GM23338 (cell line): ENCODE measurements around the gene NT5C. TPM values are rescaled to one million over a fixed set of nuclear protein-coding genes. Genes with fewer than 3 reads are reported as not detected.
"Not testable (repeated sequence)": the region's sequence is repeated elsewhere in the genome, so short reads cannot be mapped to it uniquely, and the experiment has no call there.

Experiments
- ATAC-seq: fragments of 200-7000 bp; cut with Tn5 transposase; 3 replicates; pipeline ENCODE4 v1.9.1; 2020
- DNase-seq: peaks from one replicate; pipeline ENCODE4 v3.0.0-alpha.2; 2015; ENCODE audit warnings: low spot score
- H2AFZ ChIP-seq: fragments of 200-600 bp; sonication (generic); 2 replicates; pipeline ENCODE4 v1.8.0; 2016; ENCODE audit warnings: antibody characterized with exemption, mild to moderate bottlenecking, moderate library complexity
- H3F3A ChIP-seq: fragments of 200-600 bp; sonication (generic); replicated peaks from 2 replicates; pipeline ENCODE4 v1.8.0; 2017; ENCODE audit warnings: antibody characterized with exemption, mixed run types, low read depth
- H3K27ac ChIP-seq: fragments of 200-600 bp; sonication (generic); 2 replicates; pipeline ENCODE4 v1.6.1; 2016; ENCODE audit warnings: low read depth
- H3K27me3 ChIP-seq: fragments of 200-600 bp; sonication (generic); 2 replicates; pipeline ENCODE4 v1.8.0; 2016; ENCODE audit warnings: mild to moderate bottlenecking, mixed run types, moderate library complexity; ENCODE audit not compliant: insufficient read depth
- H3K36me3 ChIP-seq: fragments of 200-600 bp; sonication (generic); 2 replicates; pipeline ENCODE4 v1.8.0; 2016; ENCODE audit warnings: mild to moderate bottlenecking; ENCODE audit not compliant: insufficient read depth
- H3K4me1 ChIP-seq: fragments of 200-600 bp; sonication (generic); 2 replicates; pipeline ENCODE4 v1.8.0; 2016; ENCODE audit warnings: mild to moderate bottlenecking, moderate library complexity; ENCODE audit not compliant: insufficient read depth
- H3K4me2 ChIP-seq: fragments of 200-600 bp; sonication (generic); 2 replicates; pipeline ENCODE4 v1.7.1; 2017; ENCODE audit warnings: mixed run types
- H3K4me3 ChIP-seq: fragments of 200-600 bp; sonication (generic); 2 replicates; pipeline ENCODE4 v1.6.1; 2016; ENCODE audit warnings: mixed run types
- H3K79me2 ChIP-seq: fragments of 200-600 bp; sonication (generic); replicated peaks from 2 replicates; pipeline ENCODE4 v1.8.0; 2017; ENCODE audit warnings: mild to moderate bottlenecking; ENCODE audit not compliant: insufficient read depth
- H3K9me2 ChIP-seq: fragments of 200-600 bp; sonication (generic); 2 replicates; pipeline ENCODE4 v1.8.0; 2017; ENCODE audit not compliant: insufficient read depth
- H4K20me1 ChIP-seq: fragments of 200-600 bp; sonication (generic); replicated peaks from 2 replicates; pipeline ENCODE4 v1.8.0; 2017; ENCODE audit warnings: mild to moderate bottlenecking; ENCODE audit not compliant: insufficient read depth
- H3K27ac Mint-ChIP-seq: 2 replicates; pipeline ENCODE4 v1.8.0; 2020; ENCODE audit warnings: inconsistent platforms, mild to moderate bottlenecking, moderate library complexity, mixed read lengths
- H3K27me3 Mint-ChIP-seq: 3 replicates; pipeline ENCODE4 v1.8.0; 2022; ENCODE audit warnings: low read depth, mild to moderate bottlenecking, moderate library complexity, mixed read lengths, inconsistent platforms; ENCODE audit not compliant: insufficient read depth, poor library complexity
- H3K36me3 Mint-ChIP-seq: 3 replicates; pipeline ENCODE4 v1.8.0; 2021; ENCODE audit warnings: low read depth, mild to moderate bottlenecking, inconsistent platforms, moderate library complexity, mixed read lengths
- H3K4me1 Mint-ChIP-seq: 3 replicates; pipeline ENCODE4 v1.8.0; 2020; ENCODE audit warnings: mild to moderate bottlenecking, inconsistent platforms, mixed read lengths
- H3K4me3 Mint-ChIP-seq: 3 replicates; pipeline ENCODE4 v1.8.0; 2021; ENCODE audit warnings: moderate library complexity, mild to moderate bottlenecking, inconsistent platforms, mixed read lengths
- H3K9me3 Mint-ChIP-seq: 3 replicates; pipeline ENCODE4 v1.8.0; 2020; ENCODE audit warnings: moderate library complexity, mild to moderate bottlenecking, inconsistent platforms, mixed read lengths
- ETS1 ChIP-seq: IDR thresholded peaks from 2 replicates; pipeline ENCODE4 v1.6.1; 2016; ENCODE audit warnings: antibody characterized with exemption
- EZH2 ChIP-seq: fragments of 200-600 bp; sonication (generic); IDR thresholded peaks from one replicate; pipeline ENCODE4 v1.8.0; 2017; ENCODE audit warnings: antibody characterized with exemption, mild to moderate bottlenecking, low read depth; ENCODE audit not compliant: unreplicated experiment
- EZH2phosphoT487 ChIP-seq: fragments of 200-600 bp; sonication (generic); IDR thresholded peaks from one replicate; pipeline ENCODE4 v1.8.1; 2018; ENCODE audit warnings: antibody characterized with exemption; ENCODE audit not compliant: unreplicated experiment
- REST ChIP-seq: IDR thresholded peaks from one replicate; pipeline ENCODE4 v1.6.1; 2018; ENCODE audit warnings: antibody characterized with exemption; ENCODE audit not compliant: unreplicated experiment
- STAT1 ChIP-seq: IDR thresholded peaks from one replicate; pipeline ENCODE4 v1.6.1; 2016; ENCODE audit warnings: antibody characterized with exemption; ENCODE audit not compliant: unreplicated experiment
- ZNF114 ChIP-seq: fragments of 250-450 bp; sonication (Bioruptor Pico); IDR thresholded peaks from 2 replicates; pipeline ENCODE4 v1.5.0; 2020; ENCODE audit warnings: mild to moderate bottlenecking, moderate library complexity
- ZNF462 ChIP-seq: fragments of 250-450 bp; sonication (Bioruptor Pico); IDR thresholded peaks from 2 replicates; pipeline ENCODE4 v1.5.0; 2020; ENCODE audit warnings: mild to moderate bottlenecking, moderate library complexity
- polyA plus RNA-seq: library from polyadenylated mRNA; unstranded; fragments of >200 nt; fragmentation: Nextera tagmentation; extraction: Ambion mirVana; gene quantifications from 2 replicates; pipeline ENCODE4 v1.2.1, GENCODE V29; 2016
- total RNA-seq: library from RNA; depleted of rRNA; stranded (reverse); fragments of >200 nt; shearing (Covaris generic); gene quantifications from 2 replicates; pipeline ENCODE4 v1.2.3, GENCODE V29; 2014

Gene NT5C
- total and polyA plus RNA-seq, 2 experiments from 2014 or later: 91.7 to 120 TPM

DNA sequence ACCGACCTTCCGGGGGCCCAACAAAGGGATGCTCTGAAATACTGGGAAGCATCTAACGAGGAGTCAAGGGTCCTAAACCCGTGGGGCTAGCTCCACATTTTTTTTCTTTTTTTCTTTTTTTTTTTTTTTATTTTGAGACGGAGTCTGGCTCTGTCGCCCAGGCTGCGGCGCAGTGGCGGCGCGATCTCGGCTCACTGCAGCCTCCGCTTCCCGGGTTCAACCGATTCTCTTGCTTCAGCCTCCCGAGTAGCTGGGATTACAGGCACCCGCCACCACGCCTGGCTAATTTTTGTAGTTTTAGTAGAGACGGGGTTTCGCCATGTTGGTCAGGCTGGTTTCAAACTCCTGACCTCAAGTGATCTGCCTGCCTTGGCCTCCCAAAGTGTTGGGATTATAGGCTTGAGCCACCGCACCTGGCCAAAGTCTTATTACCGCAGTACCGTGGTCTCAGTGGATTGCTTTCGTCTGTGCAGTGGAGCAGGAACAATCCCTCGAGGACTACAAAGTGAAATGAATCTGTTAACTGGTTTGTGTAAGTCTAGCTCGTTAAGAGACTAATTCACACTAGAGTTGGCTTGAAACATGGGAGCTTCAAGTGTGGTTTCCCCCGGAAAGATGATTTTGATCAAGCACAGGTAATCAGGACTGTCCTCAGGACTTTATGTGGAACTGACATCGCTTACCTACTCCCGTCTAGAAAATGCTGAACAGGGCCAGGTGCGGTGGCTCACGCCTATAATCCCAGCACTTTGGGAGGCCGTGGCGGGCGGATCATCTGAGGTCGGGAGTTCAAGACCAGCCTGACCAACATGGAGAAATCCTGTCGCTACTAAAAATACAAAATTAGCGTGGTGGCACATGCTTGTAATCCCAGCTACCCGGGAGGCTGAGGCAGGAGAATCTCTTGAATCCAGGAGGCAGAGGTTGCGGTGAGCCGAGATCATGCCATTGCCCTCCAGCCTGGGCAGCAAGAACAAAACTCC, 767 bp upstream of the NT5C start:
- H4K20me1 ChIP-seq: 0 out of 2 replicates have a peak, but pooled peaks cover 17% of the 10 kb centered on the region
- peaks cover 14% of the 10 kb centered on the region; the same call in 1 of the 2 replicates for H3K36me3 ChIP-seq
- peaks cover 68% of the 10 kb centered on the region for H3F3A ChIP-seq
- peak overlapping the region; percentile 91 for H3K4me3 Mint-ChIP-seq
- not testable (repeated sequence) for H3K27me3 ChIP-seq, DNase-seq, H3K9me2 ChIP-seq, H3K9me3 Mint-ChIP-seq, ATAC-seq, H3K4me1 Mint-ChIP-seq, H3K79me2 ChIP-seq
- peak overlapping the region; percentile 96 for H3K4me2 ChIP-seq
- peaks cover 14% of the 10 kb centered on the region for H3K4me1 ChIP-seq
- peak overlapping the region; percentile 92 for H3K27ac ChIP-seq
- H3K36me3 Mint-ChIP-seq: peaks cover 45% of the 10 kb centered on the region
- H3K27me3 Mint-ChIP-seq: peaks cover 30% of the 10 kb centered on the region
- H3K27ac Mint-ChIP-seq: peak overlapping the region; percentile 94
- peak overlapping the region; percentile 60; the same call in 1 of the 2 replicates for H2AFZ ChIP-seq
- peak overlapping the region; percentile 95 for H3K4me3 ChIP-seq

- H3K27ac ChIP-seq: peak overlapping the region; percentile 92
- Mint-ChIP-seq H3K27ac (peak overlapping the region; percentile 90), H3K9me3 (no peaks in the 10 kb centered on the region), H3K27me3 (peaks cover 33% of the 10 kb centered on the region), H3K4me1 (peaks cover 13% of the 10 kb centered on the region), H3K4me3 (peak overlapping the region; percentile 91), H3K36me3 (peaks cover 30% of the 10 kb centered on the region)
- no peaks in the 10 kb centered on the region for H3K9me2 ChIP-seq
- no peaks in the 10 kb centered on the region for H3K27me3 ChIP-seq
- H3K4me3 ChIP-seq: peak overlapping the region; percentile 95
- DNase-seq (peak; percentile 91), ATAC-seq (peak; percentile 65)
- H3F3A ChIP-seq: peaks cover 59% of the 10 kb centered on the region
- peak overlapping the region; percentile 28; the same call in 1 of the 2 replicates for H2AFZ ChIP-seq
- peaks cover 14% of the 10 kb centered on the region for H3K4me1 ChIP-seq
- H3K4me2 ChIP-seq: peak overlapping the region; percentile 96
- H3K79me2 ChIP-seq: peaks cover 7% of the 10 kb centered on the region
- H3K36me3 ChIP-seq: peaks cover 6% of the 10 kb centered on the region; the same call in 1 of the 2 replicates
- peaks cover 8% of the 10 kb centered on the region; the same call in 1 of the 2 replicates for H4K20me1 ChIP-seq
- TF ChIP-seq STAT1 (no peak), EZH2 (no peak), ZNF462 (CRISPR knock-in tag) (no peak), ZNF114 (CRISPR knock-in tag) (no peak), ETS1 (no peak), REST (no peak), EZH2phosphoT487 (no peak)
These were observed 787 bp downstream of the NT5C start for GRCh38 chr17:75130632-75131277.
